Natural killer cell (primary cell): Measurements from ENCODE around the gene OSBPL6. TPM values are rescaled to one million over a fixed set of nuclear protein-coding genes. Genes with fewer than 3 reads are reported as not detected.

ENCODE experiments used
- ATAC-seq, 3 donors: fragments of 150-1000 bp in 2 of 3; fragments of 200-7000 bp in 1 of 3; cut with Tn5 transposase; 1 replicate in 1 of 3; 2 replicates in 2 of 3; pipeline ENCODE4 v1.10.0; 2021; ENCODE audit warnings: mild to moderate bottlenecking in 2 of 3, moderate library complexity in 2 of 3
- DNase-seq, 2 donors: peaks; one replicate each; pipeline versions ENCODE4 v3.0.0 to v3.0.0-alpha.2; 2013 to 2021; ENCODE audit warnings: mixed read lengths in 1 of 2
- H3K27ac ChIP-seq: one replicate; pipeline ENCODE4 v1.5.1; 2013; ENCODE audit warnings: mild to moderate bottlenecking, low read length
- H3K27me3 ChIP-seq: one replicate; pipeline ENCODE4 v1.6.1; 2013; ENCODE audit warnings: low read length; ENCODE audit not compliant: control insufficient read depth, insufficient read depth
- H3K36me3 ChIP-seq: one replicate; pipeline ENCODE4 v1.6.1; 2013; ENCODE audit warnings: low read length; ENCODE audit not compliant: control insufficient read depth, insufficient read depth
- H3K4me1 ChIP-seq: one replicate; pipeline ENCODE4 v1.6.1; 2013; ENCODE audit warnings: low read length; ENCODE audit not compliant: control insufficient read depth, insufficient read depth
- H3K4me3 ChIP-seq: one replicate; pipeline ENCODE4 v1.5.1; 2013; ENCODE audit warnings: low read length
- H3K9me3 ChIP-seq: one replicate; pipeline ENCODE4 v1.6.1; 2013; ENCODE audit warnings: low read length; ENCODE audit not compliant: control insufficient read depth, insufficient read depth
- H3K27ac Mint-ChIP-seq, 2 donors: one replicate each; pipeline ENCODE4 v1.8.0; 2022; ENCODE audit warnings: mild to moderate bottlenecking in 2 of 2, mixed read lengths in 2 of 2, moderate library complexity in 1 of 2
- H3K27me3 Mint-ChIP-seq, 2 donors: one replicate each; pipeline ENCODE4 v1.8.0; 2022; ENCODE audit warnings: low read depth in 2 of 2, mixed read lengths in 2 of 2
- H3K36me3 Mint-ChIP-seq: one replicate; pipeline ENCODE4 v1.8.0; 2022; ENCODE audit warnings: mixed read lengths
- H3K4me1 Mint-ChIP-seq, 2 donors: one replicate each; pipeline ENCODE4 v1.8.0; 2022; ENCODE audit warnings: mixed read lengths in 2 of 2
- H3K4me3 Mint-ChIP-seq: one replicate; pipeline ENCODE4 v1.8.0; 2022; ENCODE audit warnings: mild to moderate bottlenecking, moderate library complexity, mixed read lengths
- H3K9me3 Mint-ChIP-seq, 2 donors: one replicate each; pipeline ENCODE4 v1.8.0; 2022; ENCODE audit warnings: mixed read lengths in 2 of 2
- WGBS: methylation state at CpG from one replicate; pipeline ENCODE4 v1.1.7; 2013; ENCODE audit warnings: missing lambda C conversion rate; ENCODE audit not compliant: insufficient coverage; 5-methylcytosine and 5-hydroxymethylcytosine counted together
- intact Hi-C: fragments of 100-400 bp; cut with micrococcal nuclease; formaldehyde crosslinking; loops from one replicate; pipeline ENCODE4 v1.14.2; 2022
- total RNA-seq, 4 donors: library from RNA; stranded (reverse); fragments of 120-200 nt in 1 of 4; gene quantifications; one replicate each; pipeline versions ENCODE4 v1.2.3 to v1.2.4, GENCODE V29; 2013 to 2022
- TF ChIP-seq, protein P1 (sequence below): fragments of 200-600 bp; IDR thresholded peaks from one replicate; pipeline ENCODE4 v1.8.0; 2022; ENCODE audit warnings: antibody characterized with exemption

The OSBPL6 gene
- total RNA-seq, 3 donors from 2014 or later (not counting 1 experiment from before 2014, with no cell fraction given), result not detected

DNA sequence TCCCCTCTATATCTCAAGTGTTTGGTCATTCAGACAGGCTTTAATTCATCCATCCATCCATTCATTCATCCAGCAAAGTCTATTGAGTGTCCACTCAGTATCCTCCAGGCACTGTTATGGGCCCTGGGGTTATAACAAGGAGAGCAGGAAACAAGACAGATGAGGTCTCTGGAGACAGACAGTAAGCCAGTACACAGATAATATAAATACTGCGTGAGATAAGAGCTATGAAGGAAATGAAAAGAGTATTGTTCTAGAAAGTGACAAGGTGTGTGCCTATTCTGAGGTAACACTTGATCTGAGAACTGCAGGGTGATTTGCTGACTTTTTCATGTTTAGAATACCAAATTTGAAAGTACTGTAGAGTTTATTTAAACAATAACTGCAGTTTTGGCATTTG is 98.3 kb downstream of the OSBPL6 start:
- H3K4me3 ChIP-seq, result no peak overlapping the region
- no peak for ATAC-seq
- TF ChIP-seq, protein P1, sequence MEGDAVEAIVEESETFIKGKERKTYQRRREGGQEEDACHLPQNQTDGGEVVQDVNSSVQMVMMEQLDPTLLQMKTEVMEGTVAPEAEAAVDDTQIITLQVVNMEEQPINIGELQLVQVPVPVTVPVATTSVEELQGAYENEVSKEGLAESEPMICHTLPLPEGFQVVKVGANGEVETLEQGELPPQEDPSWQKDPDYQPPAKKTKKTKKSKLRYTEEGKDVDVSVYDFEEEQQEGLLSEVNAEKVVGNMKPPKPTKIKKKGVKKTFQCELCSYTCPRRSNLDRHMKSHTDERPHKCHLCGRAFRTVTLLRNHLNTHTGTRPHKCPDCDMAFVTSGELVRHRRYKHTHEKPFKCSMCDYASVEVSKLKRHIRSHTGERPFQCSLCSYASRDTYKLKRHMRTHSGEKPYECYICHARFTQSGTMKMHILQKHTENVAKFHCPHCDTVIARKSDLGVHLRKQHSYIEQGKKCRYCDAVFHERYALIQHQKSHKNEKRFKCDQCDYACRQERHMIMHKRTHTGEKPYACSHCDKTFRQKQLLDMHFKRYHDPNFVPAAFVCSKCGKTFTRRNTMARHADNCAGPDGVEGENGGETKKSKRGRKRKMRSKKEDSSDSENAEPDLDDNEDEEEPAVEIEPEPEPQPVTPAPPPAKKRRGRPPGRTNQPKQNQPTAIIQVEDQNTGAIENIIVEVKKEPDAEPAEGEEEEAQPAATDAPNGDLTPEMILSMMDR, result no peak
- Mint-ChIP-seq H3K36me3 (no peaks in the 10 kb centered on the region), H3K4me1 (no peaks in the 10 kb centered on the region), H3K9me3 (no peaks in the 10 kb centered on the region), H3K27ac (no peak overlapping the region), H3K4me3 (no peak overlapping the region), H3K27me3 (peaks cover 10 to 18% of the 10 kb centered on the region in 2 donors)
- no peaks in the 10 kb centered on the region for H3K36me3 ChIP-seq
- WGBS, result 100% methylated on average over 1 of the region's 1 CpG
- DNase-seq, result no peak
- intact Hi-C loops, result no loop called here
- no peaks in the 10 kb centered on the region for H3K4me1 ChIP-seq
- no peak overlapping the region for H3K27ac ChIP-seq
- no peaks in the 10 kb centered on the region for H3K27me3 ChIP-seq
- no peaks in the 10 kb centered on the region for H3K9me3 ChIP-seq

DNA sequence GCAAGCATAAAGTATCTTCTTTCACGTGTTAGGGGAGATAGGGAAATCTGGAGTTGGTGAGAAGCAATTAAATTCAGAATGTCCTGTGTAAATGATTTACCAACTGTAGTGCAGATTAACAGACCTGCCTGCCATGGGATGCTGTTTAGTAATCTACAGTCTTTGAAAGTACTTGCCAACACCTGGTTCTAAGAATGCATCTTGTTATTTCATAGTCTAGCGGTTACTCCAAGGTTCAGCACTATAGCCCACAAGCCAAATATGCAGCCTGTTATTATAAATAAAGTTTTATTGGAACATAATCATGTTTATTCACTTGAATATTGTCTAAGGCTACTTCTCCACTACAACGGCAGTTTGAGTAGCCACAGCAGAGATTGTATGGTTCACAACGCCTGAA is 100.8 kb downstream of the OSBPL6 start:
- intact Hi-C loops, result no loop called here
- Mint-ChIP-seq H3K9me3 (no peaks in the 10 kb centered on the region), H3K27ac (no peak overlapping the region), H3K4me1 (no peaks in the 10 kb centered on the region), H3K4me3 (no peak overlapping the region), H3K27me3 (peaks cover 8 to 11% of the 10 kb centered on the region in 2 donors), H3K36me3 (no peaks in the 10 kb centered on the region)
- TF ChIP-seq, protein P1, result no peak
- Histone ChIP-seq H3K9me3 (no peaks in the 10 kb centered on the region), H3K27me3 (no peaks in the 10 kb centered on the region), H3K4me1 (no peaks in the 10 kb centered on the region), H3K27ac (no peak overlapping the region), H3K36me3 (no peaks in the 10 kb centered on the region), H3K4me3 (no peak overlapping the region)
- WGBS, result 92% methylated on average over 3 of the region's 4 CpGs
- DNase-seq, result no peak
- no peak for ATAC-seq

DNA sequence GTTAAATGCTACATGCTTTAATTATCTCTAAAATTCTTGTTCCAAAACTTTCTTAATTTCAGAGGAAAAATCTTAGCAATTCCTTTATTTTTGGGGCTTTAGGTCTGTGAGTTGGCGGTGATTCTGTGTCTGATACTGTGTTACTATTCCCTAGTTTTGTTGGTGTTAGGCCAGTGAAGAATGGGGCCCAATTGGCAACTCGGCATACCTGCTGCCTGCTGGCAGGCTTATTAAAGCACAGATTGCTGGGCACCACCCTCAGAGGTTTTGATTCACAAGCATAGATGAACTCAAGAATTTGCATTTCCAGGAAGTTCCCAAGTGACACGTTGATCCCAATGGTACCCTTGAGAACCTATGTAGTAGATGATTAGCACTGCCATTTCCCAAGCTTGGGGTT is 101.6 kb downstream of the OSBPL6 start:
- Histone ChIP-seq H3K27me3 (no peaks in the 10 kb centered on the region), H3K9me3 (no peaks in the 10 kb centered on the region), H3K4me1 (no peaks in the 10 kb centered on the region), H3K27ac (no peak overlapping the region), H3K36me3 (no peaks in the 10 kb centered on the region), H3K4me3 (no peak overlapping the region)
- Mint-ChIP-seq H3K27ac (no peak overlapping the region), H3K4me3 (no peak overlapping the region), H3K27me3 (peaks cover 7 to 8% of the 10 kb centered on the region in 2 donors), H3K9me3 (no peaks in the 10 kb centered on the region), H3K36me3 (no peaks in the 10 kb centered on the region), H3K4me1 (no peaks in the 10 kb centered on the region)
- no peak for DNase-seq
- TF ChIP-seq, protein P1, result no peak
- WGBS, result 87% methylated on average over 3 of the region's 3 CpGs
- no peak for ATAC-seq
- intact Hi-C loops, result no loop called here

DNA sequence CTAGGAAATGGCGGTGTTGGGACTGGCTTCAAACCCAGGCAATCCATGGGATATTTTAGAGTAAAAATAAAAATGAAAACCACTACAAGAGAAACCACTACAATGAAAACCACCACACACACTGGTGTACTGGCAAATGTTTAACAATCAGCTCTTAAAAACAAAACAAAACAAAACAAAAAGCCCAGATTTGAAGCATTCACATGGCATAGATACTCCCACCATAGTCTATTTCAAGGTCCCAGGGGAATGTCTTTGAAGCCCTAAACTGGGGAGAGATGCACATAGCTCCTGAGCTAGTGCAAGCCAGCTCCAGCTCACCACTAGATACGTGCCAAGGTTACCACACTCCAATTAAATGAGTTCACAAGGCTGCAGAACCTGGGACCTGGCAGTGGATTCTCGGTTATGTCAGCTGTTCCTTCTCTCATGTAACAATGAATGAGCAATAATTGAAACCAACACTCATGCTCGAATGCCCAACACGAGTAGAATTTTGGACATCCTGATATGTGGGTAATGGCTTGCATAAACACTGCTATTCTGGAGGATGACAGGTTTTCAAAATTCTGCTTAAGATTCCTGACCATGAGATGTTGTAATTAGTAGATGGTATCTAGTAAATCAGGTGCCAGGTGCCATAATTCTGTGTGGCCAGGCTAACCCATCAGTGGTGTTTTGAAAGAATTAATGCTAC is 102.2 kb downstream of the OSBPL6 start:
- peaks cover 7 to 8% of the 10 kb centered on the region in 2 donors for H3K27me3 Mint-ChIP-seq
- no peaks in the 10 kb centered on the region for H3K4me1 Mint-ChIP-seq
- no peak overlapping the region for H3K4me3 Mint-ChIP-seq
- no peak overlapping the region for H3K27ac Mint-ChIP-seq
- DNase-seq, result no peak
- no peak for ATAC-seq
- Histone ChIP-seq H3K4me3 (no peak overlapping the region), H3K27me3 (no peaks in the 10 kb centered on the region), H3K36me3 (no peaks in the 10 kb centered on the region), H3K9me3 (no peaks in the 10 kb centered on the region), H3K4me1 (no peaks in the 10 kb centered on the region), H3K27ac (no peak overlapping the region)
- TF ChIP-seq, protein P1, result no peak
- intact Hi-C loops, result no loop called here
- 72% methylated on average over 5 of the region's 5 CpGs for WGBS
- H3K36me3 Mint-ChIP-seq, result no peaks in the 10 kb centered on the region
- no peaks in the 10 kb centered on the region for H3K9me3 Mint-ChIP-seq
